Measurements from ENCODE around the gene TNS3. TPM values are rescaled to one million over a fixed set of nuclear protein-coding genes. Genes with fewer than 3 reads are reported as not detected.

TNS3 gene
- total RNA-seq, 5 donors from 2014 or later (not counting 1 experiment from before 2014, with no cell fraction given) = 0.58 to 3.7 (median 2.0) TPM

GRCh38 chr7:47366960-47367359 is 215.0 kb downstream of the TNS3 start:
- Mint-ChIP-seq H3K4me3 (no peak overlapping the region), H3K36me3 (no peaks in the 10 kb centered on the region), H3K4me1 (no peaks in the 10 kb centered on the region), H3K27ac (no peak overlapping the region), H3K9me3 (no peaks in the 10 kb centered on the region), H3K27me3 (peaks cover 0 to 3% of the 10 kb centered on the region in 2 donors)
- H3K4me1 ChIP-seq (ENCODE audit: control insufficient read depth in 1 of 2, extremely low read depth in 1 of 2, insufficient read depth in 2 of 2, low read length in 2 of 2) = no peaks in the 10 kb centered on the region
- WGBS (ENCODE audit: insufficient coverage) = 89% methylated on average over 8 of the region's 8 CpGs
- no peaks in the 10 kb centered on the region for H3K9me3 ChIP-seq
- no peak overlapping the region for H3K4me3 ChIP-seq (ENCODE audit: control insufficient read depth in 1 of 2, extremely low read depth in 1 of 2, low read length in 1 of 2)
- no peak for DNase-seq
- no peak overlapping the region for H3K27ac ChIP-seq (ENCODE audit: low read length)
- no peak for ATAC-seq (replicated peaks in 1 of 4)
- H3K27me3 ChIP-seq (replicated peaks in 1 of 2; ENCODE audit: control insufficient read depth in 2 of 2, extremely low read depth in 1 of 2, insufficient read depth in 2 of 2, low read length in 1 of 2) = peaks cover 0 to 7% of the 10 kb centered on the region in 2 experiments
- no peaks in the 10 kb centered on the region for H3K36me3 ChIP-seq (ENCODE audit: control insufficient read depth in 2 of 2, extremely low read depth in 1 of 2, insufficient read depth in 1 of 2, low read length in 1 of 2)
- ChIA-PET POLR2A (no interaction called here), CTCF (no interaction called here)

GRCh38 chr7:47366211-47366610 is 215.7 kb downstream of the TNS3 start:
- Mint-ChIP-seq H3K4me3 (no peak overlapping the region), H3K27me3 (peaks cover 0 to 3% of the 10 kb centered on the region in 2 donors), H3K4me1 (peaks cover 0 to 6% (median 3%) of the 10 kb centered on the region in 3 donors), H3K27ac (no peak overlapping the region), H3K36me3 (no peaks in the 10 kb centered on the region), H3K9me3 (no peaks in the 10 kb centered on the region)
- Histone ChIP-seq H3K27ac (ENCODE audit: low read length) (no peak overlapping the region), H3K9me3 (no peaks in the 10 kb centered on the region), H3K4me3 (ENCODE audit: control insufficient read depth in 1 of 2, extremely low read depth in 1 of 2, low read length in 1 of 2) (no peak overlapping the region), H3K27me3 (replicated peaks in 1 of 2; ENCODE audit: control insufficient read depth in 2 of 2, extremely low read depth in 1 of 2, insufficient read depth in 2 of 2, low read length in 1 of 2) (peaks cover 0 to 7% of the 10 kb centered on the region in 2 experiments), H3K36me3 (ENCODE audit: control insufficient read depth in 2 of 2, extremely low read depth in 1 of 2, insufficient read depth in 1 of 2, low read length in 1 of 2) (no peaks in the 10 kb centered on the region), H3K4me1 (ENCODE audit: control insufficient read depth in 1 of 2, extremely low read depth in 1 of 2, insufficient read depth in 2 of 2, low read length in 2 of 2) (peaks cover 0 to 3% of the 10 kb centered on the region in 2 experiments)
- CTCF ChIA-PET = no interaction called here
- DNase-seq (no peak), ATAC-seq (replicated peaks in 1 of 4) (no peak)
- WGBS (ENCODE audit: insufficient coverage) = 83% methylated on average over 2 of the region's 7 CpGs
- POLR2A ChIA-PET = no interaction called here

- no peak for ATAC-seq (replicated peaks in 1 of 4)
- Mint-ChIP-seq H3K4me3 (no peak overlapping the region), H3K36me3 (no peaks in the 10 kb centered on the region), H3K27ac (no peak overlapping the region), H3K27me3 (no peaks in the 10 kb centered on the region), H3K9me3 (no peaks in the 10 kb centered on the region), H3K4me1 (peaks cover 0 to 6% (median 3%) of the 10 kb centered on the region in 3 donors)
- WGBS (ENCODE audit: insufficient coverage) = 100% methylated on average over 1 of the region's 1 CpG
- POLR2A ChIA-PET = no interaction called here
- DNase-seq = no peak
- Histone ChIP-seq H3K9me3 (no peaks in the 10 kb centered on the region), H3K36me3 (ENCODE audit: control insufficient read depth in 2 of 2, extremely low read depth in 1 of 2, insufficient read depth in 1 of 2, low read length in 1 of 2) (no peaks in the 10 kb centered on the region), H3K27ac (ENCODE audit: low read length) (no peak overlapping the region), H3K27me3 (replicated peaks in 1 of 2; ENCODE audit: control insufficient read depth in 2 of 2, extremely low read depth in 1 of 2, insufficient read depth in 2 of 2, low read length in 1 of 2) (peaks cover 0 to 3% of the 10 kb centered on the region in 2 experiments), H3K4me1 (ENCODE audit: control insufficient read depth in 1 of 2, extremely low read depth in 1 of 2, insufficient read depth in 2 of 2, low read length in 2 of 2) (peaks cover 0 to 3% of the 10 kb centered on the region in 2 experiments), H3K4me3 (ENCODE audit: control insufficient read depth in 1 of 2, extremely low read depth in 1 of 2, low read length in 1 of 2) (no peak overlapping the region)
- CTCF ChIA-PET = no interaction called here
Observed at GRCh38 chr7:47362984-47363383, 218.9 kb downstream of the TNS3 start.

- ChIA-PET CTCF (no interaction called here), POLR2A (no interaction called here)
- Histone ChIP-seq H3K9me3 (no peaks in the 10 kb centered on the region), H3K36me3 (ENCODE audit: control insufficient read depth in 2 of 2, extremely low read depth in 1 of 2, insufficient read depth in 1 of 2, low read length in 1 of 2) (no peaks in the 10 kb centered on the region), H3K4me3 (ENCODE audit: control insufficient read depth in 1 of 2, extremely low read depth in 1 of 2, low read length in 1 of 2) (no peak overlapping the region), H3K27me3 (replicated peaks in 1 of 2; ENCODE audit: control insufficient read depth in 2 of 2, extremely low read depth in 1 of 2, insufficient read depth in 2 of 2, low read length in 1 of 2) (peaks cover 0 to 3% of the 10 kb centered on the region in 2 experiments), H3K27ac (ENCODE audit: low read length) (no peak overlapping the region), H3K4me1 (ENCODE audit: control insufficient read depth in 1 of 2, extremely low read depth in 1 of 2, insufficient read depth in 2 of 2, low read length in 2 of 2) (peaks cover 0 to 3% of the 10 kb centered on the region in 2 experiments)
- Mint-ChIP-seq H3K4me1 (peaks cover 0 to 6% (median 3%) of the 10 kb centered on the region in 3 donors), H3K36me3 (no peaks in the 10 kb centered on the region), H3K27ac (no peak overlapping the region), H3K4me3 (no peak overlapping the region), H3K9me3 (no peaks in the 10 kb centered on the region), H3K27me3 (no peaks in the 10 kb centered on the region)
- peak in 1 of 35 experiments; percentile 4 for DNase-seq
- 0% methylated on average over 1 of the region's 4 CpGs for WGBS (ENCODE audit: insufficient coverage)
- no peak for ATAC-seq (replicated peaks in 1 of 4)
Observed at GRCh38 chr7:47361746-47362215, 220.1 kb downstream of the TNS3 start.

GRCh38 chr7:47361236-47361635 is 220.7 kb downstream of the TNS3 start:
- ATAC-seq (replicated peaks in 1 of 4) (no peak), DNase-seq (no peak)
- ChIA-PET POLR2A (no interaction called here), CTCF (no interaction called here)
- peaks cover 0 to 3% of the 10 kb centered on the region in 2 experiments for H3K27me3 ChIP-seq (replicated peaks in 1 of 2; ENCODE audit: control insufficient read depth in 2 of 2, extremely low read depth in 1 of 2, insufficient read depth in 2 of 2, low read length in 1 of 2)
- Mint-ChIP-seq H3K27ac (no peak overlapping the region), H3K4me1 (peaks cover 0 to 6% (median 3%) of the 10 kb centered on the region in 3 donors), H3K9me3 (no peaks in the 10 kb centered on the region), H3K36me3 (no peaks in the 10 kb centered on the region), H3K27me3 (no peaks in the 10 kb centered on the region), H3K4me3 (no peak overlapping the region)
- 84% methylated on average over 3 of the region's 5 CpGs for WGBS (ENCODE audit: insufficient coverage)
- H3K36me3 ChIP-seq (ENCODE audit: control insufficient read depth in 2 of 2, extremely low read depth in 1 of 2, insufficient read depth in 1 of 2, low read length in 1 of 2) = no peaks in the 10 kb centered on the region
- no peak overlapping the region for H3K4me3 ChIP-seq (ENCODE audit: control insufficient read depth in 1 of 2, extremely low read depth in 1 of 2, low read length in 1 of 2)
- H3K4me1 ChIP-seq (ENCODE audit: control insufficient read depth in 1 of 2, extremely low read depth in 1 of 2, insufficient read depth in 2 of 2, low read length in 2 of 2) = peaks cover 0 to 3% of the 10 kb centered on the region in 2 experiments
- H3K9me3 ChIP-seq = no peaks in the 10 kb centered on the region
- H3K27ac ChIP-seq (ENCODE audit: low read length) = no peak overlapping the region

GRCh38 chr7:47360301-47360900 is 221.5 kb downstream of the TNS3 start:
- H3K36me3 Mint-ChIP-seq = no peaks in the 10 kb centered on the region
- Histone ChIP-seq H3K4me3 (ENCODE audit: control insufficient read depth in 1 of 2, extremely low read depth in 1 of 2, low read length in 1 of 2) (no peak overlapping the region), H3K36me3 (ENCODE audit: control insufficient read depth in 2 of 2, extremely low read depth in 1 of 2, insufficient read depth in 1 of 2, low read length in 1 of 2) (no peaks in the 10 kb centered on the region), H3K27ac (ENCODE audit: low read length) (no peak overlapping the region), H3K27me3 (replicated peaks in 1 of 2; ENCODE audit: control insufficient read depth in 2 of 2, extremely low read depth in 1 of 2, insufficient read depth in 2 of 2, low read length in 1 of 2) (peaks cover 0 to 3% of the 10 kb centered on the region in 2 experiments), H3K4me1 (ENCODE audit: control insufficient read depth in 1 of 2, extremely low read depth in 1 of 2, insufficient read depth in 2 of 2, low read length in 2 of 2) (peaks cover 0 to 3% of the 10 kb centered on the region in 2 experiments), H3K9me3 (no peaks in the 10 kb centered on the region)
- ATAC-seq (replicated peaks in 1 of 4) (no peak), DNase-seq (no peak)
- peaks cover 0 to 6% (median 3%) of the 10 kb centered on the region in 3 donors for H3K4me1 Mint-ChIP-seq
- no peaks in the 10 kb centered on the region for H3K9me3 Mint-ChIP-seq
- no peak overlapping the region for H3K4me3 Mint-ChIP-seq
- WGBS (ENCODE audit: insufficient coverage) = 89% methylated on average over 6 of the region's 11 CpGs
- H3K27me3 Mint-ChIP-seq = no peaks in the 10 kb centered on the region
- ChIA-PET POLR2A (no interaction called here), CTCF (no interaction called here)
- H3K27ac Mint-ChIP-seq = no peak overlapping the region
